ENCODE data around the gene SGCA. TPM values are rescaled to one million over a fixed set of nuclear protein-coding genes. Genes with fewer than 3 reads are reported as not detected.

The SGCA gene
- polyA plus RNA-seq, 1 donor (not counting 4 experiments of a cell fraction or from before 2014, with no cell fraction given), result not detected

GRCh38 chr17:50217591-50217990 lies 51.8 kb downstream of the SGCA start:
- no peaks in the 10 kb centered on the region for H3K36me3 ChIP-seq (ENCODE audit: control insufficient read depth in 2 of 2, extremely low read depth in 1 of 2, insufficient read depth in 2 of 2, low read length in 2 of 2)
- H3K27me3 ChIP-seq (ENCODE audit: control insufficient read depth, extremely low read depth, insufficient read depth, low read length), result no peaks in the 10 kb centered on the region
- FAIRE-seq (no peak), DNase-seq (ENCODE audit: low read depth, low spot score) (no peak)
- no peaks in the 10 kb centered on the region for H3K9me3 ChIP-seq (ENCODE audit: control insufficient read depth, low read depth, low read length)
- no peaks in the 10 kb centered on the region for H4K20me1 ChIP-seq (ENCODE audit: control insufficient read depth, extremely low read depth, insufficient read depth, low read length)
- H3K4me1 ChIP-seq (ENCODE audit: control insufficient read depth, extremely low read depth, insufficient read depth, low read length), result peaks cover 31% of the 10 kb centered on the region
- H3K4me3 ChIP-seq (ENCODE audit: control insufficient read depth in 2 of 3, extremely low read depth in 1 of 3, insufficient read depth in 2 of 3, low read depth in 1 of 3, low read length in 3 of 3), result no peak overlapping the region
- H2AFZ ChIP-seq (ENCODE audit: control insufficient read depth, low read length), result no peak overlapping the region
- TF ChIP-seq CTCF (optimal IDR thresholded peaks at IDR 0.05 in 1 of 3, IDR thresholded peaks at IDR 0.05 in 1 of 3, conservative IDR thresholded peaks at IDR 0.05 in 1 of 3; ENCODE audit: extremely low read depth in 1 of 3, insufficient read depth in 2 of 3, low read length in 3 of 3) (no peak), EZH2 (IDR thresholded peaks at IDR 0.05; ENCODE audit: low read length) (no peak)
- no peak overlapping the region for H3K27ac ChIP-seq (ENCODE audit: control insufficient read depth, insufficient read depth, low read length)
- dilution Hi-C loops (cut with MboI; ENCODE audit: extremely low pct_ligation_motif_present, low sequenced_read_pairs), result no loop called here
- H3K79me2 ChIP-seq (ENCODE audit: control insufficient read depth, insufficient read depth, low read length), result no peaks in the 10 kb centered on the region
- H3K9ac ChIP-seq (ENCODE audit: control insufficient read depth, extremely low read depth, insufficient read depth, low read length), result no peak overlapping the region
- no peak overlapping the region for H3K4me2 ChIP-seq (ENCODE audit: control insufficient read depth, extremely low read depth, insufficient read depth, low read depth, low read length)
- H3K9me1 ChIP-seq (ENCODE audit: control insufficient read depth, extremely low read depth, insufficient read depth, low read length), result no peaks in the 10 kb centered on the region

- no peak for TF ChIP-seq EZH2 (IDR thresholded peaks at IDR 0.05; ENCODE audit: low read length)
- no peak for TF ChIP-seq CTCF (optimal IDR thresholded peaks at IDR 0.05 in 1 of 3, IDR thresholded peaks at IDR 0.05 in 1 of 3, conservative IDR thresholded peaks at IDR 0.05 in 1 of 3; ENCODE audit: extremely low read depth in 1 of 3, insufficient read depth in 2 of 3, low read length in 3 of 3)
- Histone ChIP-seq H4K20me1 (ENCODE audit: control insufficient read depth, extremely low read depth, insufficient read depth, low read length) (no peaks in the 10 kb centered on the region), H3K79me2 (ENCODE audit: control insufficient read depth, insufficient read depth, low read length) (no peaks in the 10 kb centered on the region), H2AFZ (ENCODE audit: control insufficient read depth, low read length) (no peak overlapping the region), H3K27me3 (ENCODE audit: control insufficient read depth, extremely low read depth, insufficient read depth, low read length) (no peaks in the 10 kb centered on the region), H3K4me2 (ENCODE audit: control insufficient read depth, extremely low read depth, insufficient read depth, low read depth, low read length) (peak overlapping the region; percentile 67), H3K9me3 (ENCODE audit: control insufficient read depth, low read depth, low read length) (no peaks in the 10 kb centered on the region), H3K9ac (ENCODE audit: control insufficient read depth, extremely low read depth, insufficient read depth, low read length) (no peak overlapping the region), H3K9me1 (ENCODE audit: control insufficient read depth, extremely low read depth, insufficient read depth, low read length) (no peaks in the 10 kb centered on the region), H3K36me3 (ENCODE audit: control insufficient read depth in 2 of 2, extremely low read depth in 1 of 2, insufficient read depth in 2 of 2, low read length in 2 of 2) (no peaks in the 10 kb centered on the region), H3K4me3 (ENCODE audit: control insufficient read depth in 2 of 3, extremely low read depth in 1 of 3, insufficient read depth in 2 of 3, low read depth in 1 of 3, low read length in 3 of 3) (no peak overlapping the region), H3K27ac (ENCODE audit: control insufficient read depth, insufficient read depth, low read length) (peak overlapping the region; percentile 66), H3K4me1 (ENCODE audit: control insufficient read depth, extremely low read depth, insufficient read depth, low read length) (peaks cover 31% of the 10 kb centered on the region)
- no peak for DNase-seq (ENCODE audit: low read depth, low spot score)
- no peak for FAIRE-seq
- dilution Hi-C loops (cut with MboI; ENCODE audit: extremely low pct_ligation_motif_present, low sequenced_read_pairs), result no loop called here
Observed at GRCh38 chr17:50218071-50218759, 52.4 kb downstream of the SGCA start.

Data from keratinocyte (primary cell).